ENCODE data around the gene EPHB4. TPM values are rescaled to one million over a fixed set of nuclear protein-coding genes. Genes with fewer than 3 reads are reported as not detected.
"Not testable (repeated sequence)": the region's sequence is repeated elsewhere in the genome, so short reads cannot be mapped to it uniquely, and the experiment has no call there.

The EPHB4 gene
- total RNA-seq (2014; rRNA removed; shearing (Covaris generic)): 26.3 and 36.8 TPM in 2 replicates

- DNase-seq (ENCODE audit: low read depth): peak; percentile 83
Measured at GRCh38 chr7:100827330-100828226, at the start of gene EPHB4. EPHB4 (minus strand) TSS chr7:100827523; CDS start chr7:100827030, 493 bp downstream.

DNA sequence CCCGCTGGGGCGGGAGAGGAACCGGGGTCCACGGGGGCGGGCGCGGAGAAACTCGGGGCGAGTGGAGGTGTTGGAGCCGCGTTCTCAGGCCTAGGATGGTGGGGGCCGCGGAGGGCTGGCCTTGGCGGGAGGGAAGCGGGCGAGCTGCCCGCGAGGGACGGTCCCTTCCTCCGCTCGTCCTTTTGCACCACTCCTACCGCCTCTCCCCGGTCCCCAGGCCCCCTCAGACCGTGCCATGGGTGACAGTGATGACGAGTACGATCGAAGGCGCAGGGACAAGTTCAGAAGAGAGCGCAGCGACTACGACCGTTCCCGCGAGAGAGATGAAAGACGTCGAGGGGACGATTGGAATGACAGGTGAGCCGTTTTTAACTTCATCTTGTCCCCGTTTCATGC, 48.0 kb upstream of the EPHB4 start:
- peak; percentile 47 for DNase-seq (ENCODE audit: low read depth)

GRCh38 chr7:100874577-100875355, 47.4 kb upstream of the EPHB4 start, which contains the start of gene SRRT:
SRRT (plus strand) TSS chr7:100875103; CDS start chr7:100875591, 488 bp downstream.
- peak; percentile 98 for DNase-seq (ENCODE audit: low read depth)

DNA sequence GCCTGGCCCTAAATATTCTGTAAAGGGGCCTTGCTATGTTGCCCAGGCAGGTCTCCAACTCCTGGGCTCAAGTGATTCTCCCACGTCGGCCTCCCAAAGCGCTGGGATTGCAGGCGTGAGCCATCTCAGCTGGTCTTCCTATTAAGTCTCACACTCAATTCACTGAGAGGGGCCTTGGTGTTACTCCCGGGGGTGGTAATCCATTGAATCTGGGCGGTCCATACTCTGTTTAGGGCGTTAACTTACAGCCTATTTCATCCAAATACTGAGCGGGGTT, 46.9 kb upstream of the EPHB4 start:
- no peak for DNase-seq (ENCODE audit: low read depth)

- no peak for DNase-seq (ENCODE audit: low read depth)
Measured at GRCh38 chr7:100873599-100874299, 46.4 kb upstream of the EPHB4 start.

GRCh38 chr7:100867776-100868485, 40.6 kb upstream of the EPHB4 start:
- no peak for DNase-seq (ENCODE audit: low read depth)

- peak; percentile 95 for DNase-seq (ENCODE audit: low read depth)
Measured at GRCh38 chr7:100867040-100867775, 39.9 kb upstream of the EPHB4 start, which contains the start of gene TRIP6. TRIP6 (plus strand) TSS chr7:100867387; CDS start chr7:100867498, 111 bp downstream.

DNA sequence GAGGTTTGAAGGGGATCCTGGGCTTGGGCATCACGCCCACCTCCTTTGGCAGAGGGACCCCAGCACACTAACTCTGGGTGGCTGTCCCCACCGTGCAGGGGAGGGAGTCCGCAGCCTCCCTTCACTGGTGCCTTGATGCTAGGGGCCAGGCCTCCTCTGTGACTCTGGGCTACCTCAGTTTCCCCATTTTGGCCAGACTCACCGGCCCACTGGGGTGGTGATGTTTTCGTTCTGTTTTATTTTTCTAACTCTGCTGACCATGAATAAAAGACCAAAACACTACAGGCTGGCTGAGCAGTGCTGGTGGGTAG, 39.4 kb upstream of the EPHB4 start:
- DNase-seq (ENCODE audit: low read depth): no peak

GRCh38 chr7:100865938-100866728, 38.8 kb upstream of the EPHB4 start:
- DNase-seq (ENCODE audit: low read depth): peak; percentile 82

- peak; percentile 91 for DNase-seq (ENCODE audit: low read depth)
Measured at GRCh38 chr7:100865372-100865911, 38.1 kb upstream of the EPHB4 start.

GRCh38 chr7:100864263-100864845, 37.0 kb upstream of the EPHB4 start:
- DNase-seq (ENCODE audit: low read depth): no peak

- peak; percentile 98 for DNase-seq (ENCODE audit: low read depth)
Measured at GRCh38 chr7:100863406-100863950, 36.2 kb upstream of the EPHB4 start.

GRCh38 chr7:100861616-100861985, 34.3 kb upstream of the EPHB4 start:
- no peak for DNase-seq (ENCODE audit: low read depth)

DNA sequence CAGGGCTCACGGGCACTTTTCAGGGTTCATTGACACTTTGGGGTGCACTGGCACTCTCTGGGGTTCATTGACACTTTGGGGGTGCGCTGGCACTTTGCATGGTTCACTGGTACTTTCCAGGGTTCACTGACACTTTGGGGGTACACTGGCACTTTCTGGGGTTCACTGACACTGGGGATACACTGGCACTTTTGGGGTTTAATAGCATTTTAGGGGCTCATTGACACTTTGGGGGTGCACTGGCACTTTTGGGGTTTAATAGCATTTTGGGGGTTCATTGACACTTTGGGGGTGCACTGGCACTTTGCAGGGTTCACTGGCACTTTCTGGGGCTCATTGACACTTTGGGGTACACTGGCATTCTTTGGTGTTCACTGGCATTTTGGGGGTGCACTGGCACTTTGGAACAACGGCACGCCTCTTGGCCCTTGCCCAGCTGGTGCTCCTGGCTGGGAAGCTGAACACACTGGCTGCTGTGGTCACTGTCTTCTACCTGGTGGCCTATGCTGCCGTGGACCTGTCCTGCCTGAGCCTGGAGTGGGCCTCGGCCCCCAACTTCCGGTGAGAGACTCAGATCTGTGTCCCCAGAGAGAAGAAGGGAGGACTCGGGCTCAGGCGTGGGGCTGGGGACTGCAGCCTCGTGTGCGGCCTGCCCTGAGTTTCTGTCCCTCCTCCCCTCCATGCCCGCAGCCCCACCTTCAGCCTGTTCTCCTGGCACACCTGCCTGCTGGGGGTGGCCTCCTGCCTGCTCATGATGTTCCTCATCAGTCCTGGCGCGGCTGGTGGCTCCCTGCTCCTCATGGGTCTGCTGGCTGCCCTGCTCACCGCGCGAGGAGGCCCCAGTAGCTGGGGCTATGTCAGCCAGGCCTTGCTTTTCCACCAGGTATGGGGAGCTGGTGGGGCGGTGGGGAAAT, 33.6 kb upstream of the EPHB4 start:
- DNase-seq (ENCODE audit: low read depth): no peak

GRCh38 chr7:100859856-100860255, 32.5 kb upstream of the EPHB4 start:
- DNase-seq (ENCODE audit: low read depth): no peak

DNA sequence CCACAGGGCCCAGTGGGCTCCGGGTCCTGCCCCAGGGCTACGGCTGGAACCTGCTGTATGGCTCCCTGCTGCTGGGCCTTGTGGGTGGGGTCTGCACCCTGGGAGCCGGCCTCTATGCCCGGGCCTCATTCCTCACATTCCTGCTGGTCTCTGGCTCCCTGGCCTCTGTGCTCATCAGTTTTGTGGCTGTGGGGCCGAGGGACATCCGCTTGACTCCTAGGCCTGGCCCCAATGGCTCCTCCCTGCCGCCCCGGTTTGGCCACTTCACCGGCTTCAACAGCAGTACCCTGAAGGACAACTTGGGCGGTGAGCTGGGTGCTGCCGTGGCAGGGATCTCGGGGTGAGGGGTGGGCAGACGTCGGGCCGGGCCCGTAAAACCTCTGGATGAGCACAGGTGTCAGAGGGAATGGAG, 29.6 kb upstream of the EPHB4 start:
- DNase-seq (ENCODE audit: low read depth): no peak

DNA sequence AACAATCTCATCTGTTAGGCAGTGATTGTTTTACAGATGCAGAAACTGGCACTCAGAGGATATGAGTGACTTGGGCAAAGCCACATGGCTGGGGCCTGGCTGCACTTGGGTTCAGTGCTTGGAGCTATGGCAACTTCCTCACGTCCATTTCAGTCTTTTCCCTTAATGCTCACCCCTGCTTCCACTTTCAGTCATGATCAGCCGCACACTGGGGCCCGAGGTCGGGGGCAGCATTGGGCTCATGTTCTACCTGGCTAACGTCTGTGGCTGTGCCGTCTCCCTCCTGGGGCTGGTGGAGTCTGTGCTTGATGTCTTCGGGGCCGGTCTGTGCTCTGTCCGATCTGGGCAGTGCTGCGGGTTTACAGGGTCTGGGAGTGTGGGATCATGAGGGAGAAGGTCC, 28.2 kb upstream of the EPHB4 start:
- no peak for DNase-seq (ENCODE audit: low read depth)

- DNase-seq (ENCODE audit: low read depth): not testable (repeated sequence)
Measured at GRCh38 chr7:100854899-100855298, 27.6 kb upstream of the EPHB4 start.
